H1 (cell line): ENCODE data around the gene SRGAP3. TPM values are rescaled to one million over a fixed set of nuclear protein-coding genes. Genes with fewer than 3 reads are reported as not detected.

ENCODE experiments used
- CTCF ChIA-PET: fragments of 300-600 bp; sonication (Branson Sonifier 250); formaldehyde crosslinking; loops from one replicate; lab custom pipeline; 2021; ENCODE audit not compliant: partially characterized antibody; lab: Charles Lee
- POLR2A ChIA-PET: fragments of 300-600 bp; sonication (Branson Sonifier 250); formaldehyde crosslinking; loops from one replicate; lab custom pipeline; 2021; ENCODE audit warnings: inconsistent platforms; ENCODE audit not compliant: partially characterized antibody; lab: Charles Lee
- DNase-seq, 2 experiments: peaks; one replicate each; pipeline versions ENCODE4 v3.0.0 to v3.0.0-alpha.2; 2010 to 2022; ENCODE audit warnings: low spot score in 2 of 2, low read depth in 1 of 2, mixed read lengths in 1 of 2
- FAIRE-seq: peaks from 2 replicates; lab custom pipeline; 2011; peaks lifted over from hg19 to GRCh38; lab: Jason Lieb, UNC
- H2AFZ ChIP-seq: 2 replicates; pipeline ENCODE4 v1.8.1; 2012; ENCODE audit warnings: low read length, inconsistent platforms
- H2AK5ac ChIP-seq: 2 replicates; pipeline ENCODE4 v1.6.1; 2013; ENCODE audit warnings: low read depth, low read length
- H2BK120ac ChIP-seq: replicated peaks from 2 replicates; pipeline ENCODE3; 2013; ENCODE audit warnings: low read depth, low read length, inconsistent platforms
- H2BK12ac ChIP-seq: 2 replicates; pipeline ENCODE4 v1.6.1; 2013; ENCODE audit warnings: low read depth, low read length
- H2BK15ac ChIP-seq: 2 replicates; pipeline ENCODE4 v1.6.1; 2013; ENCODE audit warnings: low read length
- H2BK20ac ChIP-seq: 2 replicates; pipeline ENCODE4 v1.6.1; 2013; ENCODE audit warnings: low read length
- H2BK5ac ChIP-seq: 2 replicates; pipeline ENCODE4 v1.6.1; 2013; ENCODE audit warnings: low read depth, low read length
- H3K14ac ChIP-seq: 2 replicates; pipeline ENCODE4 v1.6.1; 2013; ENCODE audit warnings: inconsistent platforms; ENCODE audit not compliant: insufficient read length
- H3K18ac ChIP-seq: 2 replicates; pipeline ENCODE4 v1.6.1; 2013; ENCODE audit warnings: low read length; ENCODE audit errors: extremely low read depth
- H3K23ac ChIP-seq: 2 replicates; pipeline ENCODE4 v1.6.1; 2013; ENCODE audit warnings: inconsistent platforms; ENCODE audit not compliant: insufficient read length
- H3K23me2 ChIP-seq: 2 replicates; pipeline ENCODE4 v1.6.1; 2013; ENCODE audit warnings: low read depth, low read length
- H3K27ac ChIP-seq: 2 replicates; pipeline ENCODE4 v1.6.1; 2011; ENCODE audit warnings: low read depth, low read length, inconsistent platforms
- H3K27me3 ChIP-seq, 4 experiments: replicated peaks in 1 of 4; 1 replicate in 1 of 4; 2 replicates in 3 of 4; pipeline versions ENCODE4 v1.6.1 to v1.8.1; 2011 to 2013; ENCODE audit warnings: low read length in 3 of 4, mild to moderate bottlenecking in 3 of 4, inconsistent platforms in 2 of 4, mixed read lengths in 2 of 4, moderate library complexity in 1 of 4; ENCODE audit not compliant: control insufficient read depth in 3 of 4, insufficient read depth in 3 of 4; ENCODE audit errors: extremely low read depth in 1 of 4
- H3K36me3 ChIP-seq, 4 experiments: 2 replicates each; pipeline versions ENCODE4 v1.6.1 to v1.8.1; 2011 to 2013; ENCODE audit warnings: mild to moderate bottlenecking in 4 of 4, low read length in 3 of 4, moderate library complexity in 2 of 4, control low read depth in 1 of 4, inconsistent platforms in 1 of 4; ENCODE audit not compliant: insufficient read depth in 4 of 4, control insufficient read depth in 2 of 4
- H3K4ac ChIP-seq: replicated peaks from 2 replicates; pipeline ENCODE3; 2013; ENCODE audit warnings: low read length, low read depth, mixed read lengths, inconsistent platforms; ENCODE audit not compliant: insufficient read length
- H3K4me1 ChIP-seq, 4 experiments: replicated peaks in 1 of 4; 1 replicate in 1 of 4; 2 replicates in 3 of 4; pipeline versions ENCODE4 v1.6.1 to v1.8.1; 2011 to 2013; ENCODE audit warnings: low read length in 3 of 4, inconsistent platforms in 2 of 4, mixed read lengths in 1 of 4; ENCODE audit not compliant: insufficient read depth in 4 of 4, control insufficient read depth in 3 of 4
- H3K4me2 ChIP-seq, 2 experiments: 2 replicates each; pipeline versions ENCODE4 v1.6.1 to v1.8.1; 2011 to 2013; ENCODE audit warnings: low read depth in 2 of 2, low read length in 2 of 2, control low read depth in 1 of 2, inconsistent platforms in 1 of 2, mild to moderate bottlenecking in 1 of 2; ENCODE audit not compliant: insufficient read depth in 1 of 2
- H3K4me3 ChIP-seq, 4 experiments: fragments of 200-600, 300-600 bp in 1 of 4; sonication (generic), shearing (Covaris generic), sonication (Bioruptor Twin) in 1 of 4; 2 replicates each; pipeline versions ENCODE4 v1.5.1 to v1.8.1; 2011 to 2016; ENCODE audit warnings: low read length in 4 of 4, low read depth in 3 of 4, control low read depth in 2 of 4, inconsistent platforms in 2 of 4, mild to moderate bottlenecking in 2 of 4, mixed read lengths in 1 of 4, moderate library complexity in 1 of 4; ENCODE audit not compliant: insufficient read depth in 2 of 4; ENCODE audit errors: extremely low read depth in 1 of 4
- H3K56ac ChIP-seq: replicated peaks from 2 replicates; pipeline ENCODE3; 2013; ENCODE audit warnings: low read depth, mild to moderate bottlenecking, mixed read lengths, low read length, inconsistent platforms; ENCODE audit not compliant: insufficient read length
- H3K79me1 ChIP-seq: 2 replicates; pipeline ENCODE4 v1.6.1; 2013; ENCODE audit warnings: low read depth, low read length, control low read depth
- H3K79me2 ChIP-seq, 2 experiments: 2 replicates each; pipeline versions ENCODE4 v1.6.1 to v1.8.1; 2012 to 2013; ENCODE audit warnings: low read length in 2 of 2, mild to moderate bottlenecking in 2 of 2, inconsistent platforms in 1 of 2; ENCODE audit not compliant: insufficient read depth in 2 of 2, control insufficient read depth in 1 of 2
- H3K9ac ChIP-seq, 4 experiments: replicated peaks in 1 of 4; 1 replicate in 1 of 4; 2 replicates in 3 of 4; pipeline versions ENCODE4 v1.6.1 to v1.8.1; 2011 to 2013; ENCODE audit warnings: low read depth in 3 of 4, low read length in 3 of 4, control low read depth in 2 of 4, mild to moderate bottlenecking in 2 of 4, moderate library complexity in 2 of 4, inconsistent platforms in 1 of 4; ENCODE audit errors: extremely low read depth in 1 of 4
- H3K9me3 ChIP-seq, 2 experiments: 2 replicates each; pipeline versions ENCODE4 v1.6.1 to v1.8.1; 2012 to 2013; ENCODE audit warnings: mild to moderate bottlenecking in 2 of 2, moderate library complexity in 2 of 2, control low read depth in 1 of 2, inconsistent platforms in 1 of 2, low read depth in 1 of 2, low read length in 1 of 2, mixed read lengths in 1 of 2; ENCODE audit not compliant: insufficient read depth in 2 of 2
- H4K20me1 ChIP-seq, 2 experiments: replicated peaks in 1 of 2; 2 replicates each; pipeline versions ENCODE3 to v1.8.1; 2011 to 2013; ENCODE audit warnings: inconsistent platforms in 2 of 2, low read length in 2 of 2, mild to moderate bottlenecking in 1 of 2; ENCODE audit not compliant: insufficient read depth in 2 of 2, control insufficient read depth in 1 of 2
- H4K5ac ChIP-seq: 2 replicates; pipeline ENCODE4 v1.6.1; 2013; ENCODE audit warnings: low read length, low read depth, mixed read lengths, inconsistent platforms; ENCODE audit not compliant: insufficient read length
- H4K8ac ChIP-seq: 2 replicates; pipeline ENCODE4 v1.8.0; 2013; ENCODE audit warnings: mild to moderate bottlenecking, moderate library complexity, low read length, inconsistent platforms; ENCODE audit not compliant: insufficient read depth; ENCODE audit errors: extremely low read depth
- H4K91ac ChIP-seq: replicated peaks from 2 replicates; pipeline ENCODE3; 2013; ENCODE audit warnings: low read length, mixed read lengths, inconsistent platforms; ENCODE audit not compliant: insufficient read length
- HDAC2 ChIP-seq, 2 experiments: fragments of 300-600 bp in 1 of 2; sonication (generic) in 1 of 2; IDR thresholded peaks; 2 replicates each; pipeline ENCODE4 v1.6.1; 2011 to 2012; ENCODE audit warnings: low read depth in 2 of 2, low read length in 2 of 2, mild to moderate bottlenecking in 2 of 2, moderate library complexity in 2 of 2, borderline replicate concordance in 1 of 2, inconsistent platforms in 1 of 2
- JUN ChIP-seq: IDR thresholded peaks from 2 replicates; pipeline ENCODE4 v1.6.1; 2011; ENCODE audit warnings: low read depth, mild to moderate bottlenecking, improper control_type of control experiment, low read length
- KDM4A ChIP-seq: IDR thresholded peaks from one replicate; pipeline ENCODE4 v1.7.1; 2012; ENCODE audit warnings: low read depth, mild to moderate bottlenecking, moderate library complexity, low read length, inconsistent platforms; ENCODE audit not compliant: severe bottlenecking
- NRF1 ChIP-seq: IDR thresholded peaks from 2 replicates; pipeline ENCODE4 v1.6.1; 2011; ENCODE audit warnings: mild to moderate bottlenecking, low read depth, low read length, improper control_type of control experiment
- RFX5 ChIP-seq: IDR thresholded peaks from 2 replicates; pipeline ENCODE4 v1.6.1; 2011; ENCODE audit warnings: low read depth, low read length, improper control_type of control experiment, borderline replicate concordance
- RXRA ChIP-seq: IDR thresholded peaks from 2 replicates; pipeline ENCODE4 v1.6.1; 2011; ENCODE audit warnings: low read depth, mild to moderate bottlenecking, low read length, moderate library complexity; ENCODE audit not compliant: insufficient read depth
- SP1 ChIP-seq: IDR thresholded peaks from 2 replicates; pipeline ENCODE4 v1.6.1; 2011; ENCODE audit warnings: low read depth, low read length
- SP2 ChIP-seq: IDR thresholded peaks from 2 replicates; pipeline ENCODE4 v1.6.1; 2012; ENCODE audit warnings: mild to moderate bottlenecking, low read length, inconsistent platforms
- TAF7 ChIP-seq: optimal IDR thresholded peaks from 2 replicates; pipeline ENCODE3; 2011; ENCODE audit warnings: low read depth, mild to moderate bottlenecking, inconsistent platforms, low read length, moderate library complexity, borderline replicate concordance
- WGBS, 2 experiments: shearing (Covaris generic) in 1 of 2; methylation state at CpG; one replicate each; pipeline versions ENCODE4 v1.1.6 to v1.1.7; 2013 to 2015; ENCODE audit warnings: low lambda C conversion rate in 2 of 2, mixed read lengths in 2 of 2, inconsistent platforms in 1 of 2, low coverage in 1 of 2, missing lambda C conversion rate in 1 of 2; ENCODE audit not compliant: insufficient replicate concordance in 2 of 2, insufficient coverage in 1 of 2, insufficient read length in 1 of 2; ENCODE audit errors: extremely low coverage in 1 of 2, missing lambda C conversion rate in 1 of 2; 5-methylcytosine and 5-hydroxymethylcytosine counted together
- polyA plus RNA-seq, 7 experiments: library from polyadenylated mRNA; depleted of rRNA in 3 of 7; stranded (reverse) in 5 of 7; unstranded in 2 of 7; fragments of >200 nt in 5 of 7; fragments of 200-250 nt in 2 of 7; gene quantifications; 1 replicate in 5 of 7; 2 replicates in 1 of 7; 4 replicates in 1 of 7; pipeline versions ENCODE4 v1.2.1 to v1.2.3, GENCODE V29; 2011 to 2013; ENCODE audit warnings: missing spikeins in 2 of 7, mixed read lengths in 2 of 7
- total RNA-seq: library from RNA; stranded (reverse); fragmentation: NEBNext Ultra II Directional; extraction: Animal tissue kit (Norgen Biotek cat#: 25700); gene quantifications from 2 replicates; pipeline ENCODE4 v1.2.1, GENCODE V29; 2021
- TF ChIP-seq, protein P1 (sequence below): IDR thresholded peaks from 2 replicates; pipeline ENCODE4 v1.6.1; 2012; ENCODE audit warnings: low read length, inconsistent platforms
- TF ChIP-seq, protein P2 (sequence below): IDR thresholded peaks from 2 replicates; pipeline ENCODE4 v1.6.1; 2012; ENCODE audit warnings: inconsistent platforms

The SRGAP3 gene
- total and polyA plus RNA-seq, 2 of the 8 experiments (the other 6 are each of a cell fraction or from before 2014, with no cell fraction given), result 5.8 to 11.4 TPM

DNA sequence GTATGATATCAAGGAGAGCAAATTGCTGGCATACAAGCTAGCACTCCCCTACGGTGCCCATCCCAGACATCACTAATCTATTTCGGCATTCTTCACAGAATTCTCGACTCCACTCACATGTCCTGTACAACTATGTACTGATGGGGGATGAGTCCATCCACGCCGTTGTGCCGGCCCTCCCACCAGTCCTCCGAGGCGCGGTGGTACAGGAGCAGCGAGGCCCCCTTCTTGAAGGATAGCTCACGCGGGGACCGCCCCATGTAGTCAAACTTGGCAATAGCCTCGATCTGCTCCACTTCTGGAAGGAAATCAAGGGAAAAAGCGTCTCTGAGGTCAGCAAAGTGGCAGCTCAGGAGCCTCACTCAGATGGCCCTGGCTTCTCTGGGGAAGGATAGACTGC is 255.2 kb downstream of the SRGAP3 start:
- CTCF ChIA-PET, result interaction anchor here (0.9 to 13.2 kb wide), 20 partner anchors 7 to 307 kb away, joined by 3 to 200 read pairs (median 4); no protein-coding TSS in a partner anchor
- H2BK20ac ChIP-seq, result no peak overlapping the region
- H3K27me3 ChIP-seq, result no peaks in the 10 kb centered on the region
- H4K8ac ChIP-seq, result no peak overlapping the region
- H3K79me1 ChIP-seq, result no peaks in the 10 kb centered on the region; the same call in 1 of the 2 replicates
- no peaks in the 10 kb centered on the region for H4K20me1 ChIP-seq
- no peak overlapping the region for H3K18ac ChIP-seq
- H2BK120ac ChIP-seq, result no peak overlapping the region
- no peak overlapping the region for H4K91ac ChIP-seq
- no peaks in the 10 kb centered on the region for H3K79me2 ChIP-seq
- H4K5ac ChIP-seq, result no peak overlapping the region
- no peak overlapping the region for H2BK5ac ChIP-seq
- DNase-seq, result no peak
- H3K27ac ChIP-seq, result no peak overlapping the region
- H3K23ac ChIP-seq, result no peak overlapping the region
- no peak overlapping the region for H2AK5ac ChIP-seq
- peaks cover 0 to 5% (median 4%) of the 10 kb centered on the region in 4 experiments; a peak in 3 of 7 replicates for H3K4me1 ChIP-seq
- no peak overlapping the region for H3K9ac ChIP-seq
- 0 out of 2 replicates have a peak overlapping the region, but pooled peaks have one; percentile 67 for H2BK15ac ChIP-seq
- H3K56ac ChIP-seq, result no peak overlapping the region
- POLR2A ChIA-PET, result no interaction called here
- H3K14ac ChIP-seq, result no peak overlapping the region
- H3K36me3 ChIP-seq, result no peaks in the 10 kb centered on the region
- no peak overlapping the region for H2BK12ac ChIP-seq
- no peaks in the 10 kb centered on the region for H3K23me2 ChIP-seq
- no peak for FAIRE-seq
- H3K4me2 ChIP-seq, result no peak overlapping the region
- WGBS, 2 experiments, result 97% methylated on average over 15 of the region's 15 CpGs; no CpG with 5 or more reads in 1 of the 2 experiments
- no peak overlapping the region for H2AFZ ChIP-seq
- H3K4me3 ChIP-seq, result no peak overlapping the region
- no peaks in the 10 kb centered on the region; a peak in 1 of 4 replicates for H3K9me3 ChIP-seq
- H3K4ac ChIP-seq, result no peak overlapping the region
- TF ChIP-seq KDM4A (no peak), NRF1 (no peak), RFX5 (no peak), SP2 (no peak), SP1 (no peak), RXRA (no peak), HDAC2 (IDR thresholded peaks at IDR 0.05; ENCODE audit: borderline replicate concordance in 1 of 2, low read depth in 2 of 2, low read length in 2 of 2) (no peak), TAF7 (no peak), JUN (no peak)
- TF ChIP-seq, protein P1, sequence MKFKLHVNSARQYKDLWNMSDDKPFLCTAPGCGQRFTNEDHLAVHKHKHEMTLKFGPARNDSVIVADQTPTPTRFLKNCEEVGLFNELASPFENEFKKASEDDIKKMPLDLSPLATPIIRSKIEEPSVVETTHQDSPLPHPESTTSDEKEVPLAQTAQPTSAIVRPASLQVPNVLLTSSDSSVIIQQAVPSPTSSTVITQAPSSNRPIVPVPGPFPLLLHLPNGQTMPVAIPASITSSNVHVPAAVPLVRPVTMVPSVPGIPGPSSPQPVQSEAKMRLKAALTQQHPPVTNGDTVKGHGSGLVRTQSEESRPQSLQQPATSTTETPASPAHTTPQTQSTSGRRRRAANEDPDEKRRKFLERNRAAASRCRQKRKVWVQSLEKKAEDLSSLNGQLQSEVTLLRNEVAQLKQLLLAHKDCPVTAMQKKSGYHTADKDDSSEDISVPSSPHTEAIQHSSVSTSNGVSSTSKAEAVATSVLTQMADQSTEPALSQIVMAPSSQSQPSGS, result no peak
- TF ChIP-seq, protein P2, sequence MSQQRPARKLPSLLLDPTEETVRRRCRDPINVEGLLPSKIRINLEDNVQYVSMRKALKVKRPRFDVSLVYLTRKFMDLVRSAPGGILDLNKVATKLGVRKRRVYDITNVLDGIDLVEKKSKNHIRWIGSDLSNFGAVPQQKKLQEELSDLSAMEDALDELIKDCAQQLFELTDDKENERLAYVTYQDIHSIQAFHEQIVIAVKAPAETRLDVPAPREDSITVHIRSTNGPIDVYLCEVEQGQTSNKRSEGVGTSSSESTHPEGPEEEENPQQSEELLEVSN, result no peak
